GM12878 (cell line): ENCODE data around the gene MYLK4. TPM values are rescaled to one million over a fixed set of nuclear protein-coding genes. Genes with fewer than 3 reads are reported as not detected.

Experiments used
- ATAC-seq: fragments of 200-7000 bp; cut with Tn5 transposase; 3 replicates; pipeline ENCODE4 v1.9.1; 2020; ENCODE audit warnings: mild to moderate bottlenecking, moderate library complexity
- BruUV-seq: library from RNA; stranded (reverse); fragments of 400-500 nt; replicated peaks from 2 replicates; lab custom pipeline; 2021; lab: Mats Ljungman, UMichigan
- CTCF ChIA-PET: fragments of 300-600 bp; sonication (Branson Sonifier 250); formaldehyde crosslinking; extraction: SDS; loops from one replicate; lab custom pipeline; 2021; ENCODE audit warnings: inconsistent platforms; lab: Yijun Ruan, JAX
- POLR2A ChIA-PET: fragments of 350-600 bp; formaldehyde crosslinking; extraction: SDS; loops from one replicate; lab custom pipeline; 2021; ENCODE audit warnings: inconsistent platforms; lab: Charles Lee
- RAD21 ChIA-PET: fragments of 300-600 bp; sonication (Branson Sonifier 250); formaldehyde crosslinking; loops from one replicate; lab custom pipeline; 2023; ENCODE audit warnings: antibody characterized with exemption; ENCODE audit not compliant: unreplicated experiment; lab: Charles Lee
- SMC1A ChIA-PET: fragments of 300-600 bp; sonication (Branson Sonifier 250); formaldehyde crosslinking; loops from one replicate; lab custom pipeline; 2023; ENCODE audit not compliant: unreplicated experiment, uncharacterized antibody; lab: Charles Lee
- DNase-seq: peaks from one replicate; pipeline ENCODE4 v3.0.0-alpha.2; 2011; ENCODE audit warnings: low read depth, low spot score
- FAIRE-seq: peaks from 3 replicates; lab custom pipeline; 2011; peaks lifted over from hg19 to GRCh38; lab: Jason Lieb, UNC
- H2AFZ ChIP-seq: 2 replicates; pipeline ENCODE4 v1.6.0; 2011; ENCODE audit warnings: low read depth, low read length, control low read depth; ENCODE audit not compliant: control insufficient read depth
- H3K27ac ChIP-seq: 2 replicates; pipeline ENCODE4 v1.5.1; 2011; ENCODE audit warnings: control low read depth; ENCODE audit not compliant: control insufficient read depth, insufficient read depth
- H3K27me3 ChIP-seq, 2 experiments: replicated peaks in 1 of 2; 2 replicates each; pipeline versions ENCODE4 v1.6.0 to v1.6.1; 2011; ENCODE audit warnings: low read length in 1 of 2; ENCODE audit not compliant: control insufficient read depth in 2 of 2, insufficient read depth in 2 of 2
- H3K36me3 ChIP-seq, 2 experiments: 2 replicates each; pipeline ENCODE4 v1.5.1; 2011; ENCODE audit warnings: low read length in 1 of 2; ENCODE audit not compliant: control insufficient read depth in 2 of 2, insufficient read depth in 2 of 2
- H3K4me1 ChIP-seq: 2 replicates; pipeline ENCODE4 v1.6.1; 2011; ENCODE audit warnings: mild to moderate bottlenecking, low read length, moderate library complexity, mixed read lengths; ENCODE audit not compliant: control insufficient read depth, insufficient read depth
- H3K4me2 ChIP-seq: 2 replicates; pipeline ENCODE4 v1.6.0; 2011; ENCODE audit warnings: control low read depth; ENCODE audit not compliant: control insufficient read depth, insufficient read depth
- H3K4me3 ChIP-seq: fragments of 200-600 bp; sonication (generic); 2 replicates; pipeline ENCODE4 v1.5.1; 2016
- H3K79me2 ChIP-seq: 2 replicates; pipeline ENCODE4 v1.6.0; 2011; ENCODE audit warnings: low read length; ENCODE audit not compliant: control insufficient read depth, insufficient read depth
- H3K9ac ChIP-seq: 2 replicates; pipeline ENCODE4 v1.8.0; 2011; ENCODE audit warnings: low read length, control low read depth, mixed read lengths; ENCODE audit not compliant: control insufficient read depth, insufficient read depth
- H3K9me3 ChIP-seq: replicated peaks from 3 replicates; pipeline ENCODE4 v1.5.1; 2011; ENCODE audit warnings: mild to moderate bottlenecking, low read length; ENCODE audit not compliant: control insufficient read depth, insufficient read depth
- H4K20me1 ChIP-seq: 2 replicates; pipeline ENCODE4 v1.6.0; 2011; ENCODE audit not compliant: control insufficient read depth, insufficient read depth
- DPF2 ChIP-seq: fragments of 450-650 bp; IDR thresholded peaks from 2 replicates; pipeline ENCODE4 v1.6.1; 2017; ENCODE audit warnings: mild to moderate bottlenecking
- EGR1 ChIP-seq, 2 experiments: IDR thresholded peaks; 1 replicate in 1 of 2; 2 replicates in 1 of 2; pipeline ENCODE4 v1.6.1; 2011 to 2012; ENCODE audit warnings: low read depth in 2 of 2, low read length in 2 of 2, borderline replicate concordance in 1 of 2, mild to moderate bottlenecking in 1 of 2, moderate library complexity in 1 of 2
- GATAD2B ChIP-seq: fragments of 450-650 bp; conservative IDR thresholded peaks from 2 replicates; pipeline ENCODE4 v1.6.1; 2017; ENCODE audit warnings: low read depth, mild to moderate bottlenecking, moderate library complexity
- HDAC6 ChIP-seq: fragments of 200-600 bp; sonication (generic); IDR thresholded peaks from one replicate; pipeline ENCODE4 v1.8.0; 2017; ENCODE audit warnings: antibody characterized with exemption; ENCODE audit not compliant: unreplicated experiment
- IKZF2 ChIP-seq, 2 experiments: fragments of 450-650 bp; IDR thresholded peaks; 2 replicates each; pipeline ENCODE4 v1.6.1; 2017; ENCODE audit warnings: mild to moderate bottlenecking in 2 of 2, moderate library complexity in 2 of 2
- IRF4 ChIP-seq: IDR thresholded peaks from 2 replicates; pipeline ENCODE4 v1.6.1; 2011; ENCODE audit warnings: low read depth, low read length
- KLF5 ChIP-seq: fragments of 450-650 bp; IDR thresholded peaks from 2 replicates; pipeline ENCODE4 v1.6.1; 2014; ENCODE audit warnings: mild to moderate bottlenecking; ENCODE audit not compliant: partially characterized antibody
- NFXL1 ChIP-seq: fragments of 450-650 bp; IDR thresholded peaks from 2 replicates; pipeline ENCODE4 v1.6.1; 2017; ENCODE audit warnings: antibody characterized with exemption, mild to moderate bottlenecking, borderline replicate concordance
- NR2C1 ChIP-seq: fragments of 450-650 bp; IDR thresholded peaks from 2 replicates; pipeline ENCODE4 v1.6.1; 2017; ENCODE audit warnings: antibody characterized with exemption, mild to moderate bottlenecking, moderate library complexity
- POLR2A ChIP-seq: IDR thresholded peaks from 2 replicates; pipeline ENCODE4 v1.6.1; 2011; ENCODE audit warnings: low read depth, mild to moderate bottlenecking, low read length
- POU2F2 ChIP-seq: IDR thresholded peaks from 3 replicates; pipeline ENCODE4 v1.6.1; 2011; ENCODE audit warnings: low read depth, mild to moderate bottlenecking, low read length, borderline replicate concordance
- RBBP5 ChIP-seq: fragments of 200-600 bp; sonication (generic); conservative IDR thresholded peaks from 2 replicates; pipeline ENCODE4 v1.6.1; 2016
- RCOR1 ChIP-seq: conservative IDR thresholded peaks from 2 replicates; pipeline ENCODE4 v1.6.1; 2012; ENCODE audit warnings: low read depth, low read length, improper control_type of control experiment
- SPI1 ChIP-seq: IDR thresholded peaks from 2 replicates; pipeline ENCODE4 v1.6.1; 2011; ENCODE audit warnings: low read depth, mild to moderate bottlenecking, low read length, moderate library complexity, borderline replicate concordance; ENCODE audit not compliant: insufficient read depth
- SRF ChIP-seq, 2 experiments: IDR thresholded peaks; 2 replicates each; pipeline ENCODE4 v1.6.1; 2011; ENCODE audit warnings: low read depth in 2 of 2, low read length in 2 of 2, mild to moderate bottlenecking in 1 of 2, moderate library complexity in 1 of 2
- STAT3 ChIP-seq: IDR thresholded peaks from 2 replicates; pipeline ENCODE4 v1.6.1; 2011; ENCODE audit warnings: low read depth, low read length, improper control_type of control experiment
- YY1 ChIP-seq: IDR thresholded peaks from 2 replicates; pipeline ENCODE4 v1.6.1; 2011; ENCODE audit warnings: low read depth, mild to moderate bottlenecking, low read length
- ZNF622 ChIP-seq: fragments of 450-650 bp; IDR thresholded peaks from 2 replicates; pipeline ENCODE4 v1.6.1; 2017; ENCODE audit warnings: mild to moderate bottlenecking, inconsistent platforms
- ZSCAN29 ChIP-seq: fragments of 450-650 bp; IDR thresholded peaks from 2 replicates; pipeline ENCODE4 v1.6.1; 2017; ENCODE audit warnings: mild to moderate bottlenecking, moderate library complexity
- WGBS: methylation state at CpG from one replicate; pipeline ENCODE4 v1.1.6; 2016; ENCODE audit warnings: low lambda C conversion rate; ENCODE audit not compliant: insufficient replicate concordance, insufficient coverage; ENCODE audit errors: missing lambda C conversion rate; 5-methylcytosine and 5-hydroxymethylcytosine counted together
- in situ Hi-C: fragments of 300-500 bp; cut with MboI; formaldehyde crosslinking; loops from 9 replicates; pipeline ENCODE4 v1.14.3; 2018; ENCODE audit warnings: mixed read lengths
- intact Hi-C: fragments of 100-400 bp; cut with micrococcal nuclease; formaldehyde crosslinking; loops from one replicate; pipeline ENCODE4 v1.14.2; 2022; ENCODE audit not compliant: unreplicated experiment
- polyA plus RNA-seq, 11 experiments: library from polyadenylated mRNA; depleted of rRNA in 4 of 11; unstranded in 6 of 11; stranded (reverse) in 5 of 11; fragments of >200 nt; fragmentation: Nextera tagmentation in 4 of 11; fragmentation: Illumina TruSeq in 1 of 11; extraction: Ambion mirVana in 4 of 11; extraction: Trizol in 1 of 11; gene quantifications; 1 replicate in 1 of 11; 2 replicates in 10 of 11; pipeline versions ENCODE4 v1.2.1 to v1.2.3, GENCODE V29; 2011 to 2016; ENCODE audit warnings: inconsistent platforms in 2 of 11, missing spikeins in 2 of 11, low read depth in 1 of 11
- total RNA-seq, 4 experiments: library from RNA; depleted of rRNA in 3 of 4; stranded (reverse); fragments of >200 nt in 3 of 4; fragmentation: Illumina TruSeq in 1 of 4; extraction: Trizol in 1 of 4; gene quantifications; 2 replicates each; pipeline versions ENCODE4 v1.2.1 to v1.2.3, GENCODE V29; 2013 to 2021
- TF ChIP-seq, protein P1 (sequence below): fragments of 450-650 bp; IDR thresholded peaks from 2 replicates; pipeline ENCODE4 v1.6.1; 2017; ENCODE audit warnings: antibody characterized with exemption, mild to moderate bottlenecking, moderate library complexity
- TF ChIP-seq, protein P2 (sequence below): fragments of 150-350 bp; IDR thresholded peaks from 2 replicates; pipeline ENCODE4 v1.6.1; 2014; ENCODE audit warnings: mild to moderate bottlenecking, low read depth, low read length

The MYLK4 gene
- total and polyA plus RNA-seq, 10 of the 15 experiments (the other 5 are each of a cell fraction or from before 2014, with no cell fraction given): under 0.01 to 0.09 (median 0.05) TPM; not detected in 1

GRCh38 chr6:2765896-2766766, 15.4 kb upstream of the MYLK4 start:
- BruUV-seq: no TSS peak
- ChIA-PET CTCF (interaction anchor here (0.5 to 4.0 kb wide), 10 partner anchors 8 to 224 kb away, joined by 3 to 41 read pairs (median 4); partner anchors contain the start of gene MYLK4), POLR2A (interaction anchor here (0.6 to 1.4 kb wide), 3 partner anchors 14 to 223 kb away, joined by 5 to 9 read pairs (median 5); no protein-coding TSS in a partner anchor), RAD21 (interaction anchor here (0.7 to 1.6 kb wide), 4 partner anchors 75 to 1194 kb away, joined by 3 to 4 read pairs (median 4); partner anchors contain the start of gene SERPINB1), SMC1A (interaction anchor here (0.6 to 1.2 kb wide), 6 partner anchors 9 to 167 kb away, joined by 3 to 4 read pairs (median 3); partner anchors contain the start of gene SERPINB1)
- under 1% methylated on average over 82 of the region's 91 CpGs for WGBS
- peak overlapping the region; percentile 88 for H2AFZ ChIP-seq
- FAIRE-seq: no peak
- peaks cover 3 to 5% of the 10 kb centered on the region in 2 experiments; a peak in 3 of 4 replicates for H3K36me3 ChIP-seq
- H3K4me1 ChIP-seq: peaks cover 11% of the 10 kb centered on the region
- H3K79me2 ChIP-seq: peaks cover 51% of the 10 kb centered on the region
- H3K27ac ChIP-seq: peak overlapping the region; percentile 72
- no peak for DNase-seq
- H3K4me2 ChIP-seq: peak overlapping the region; percentile 87
- peak; percentile 14 for ATAC-seq
- peak overlapping the region; percentile 81 for H3K9ac ChIP-seq
- in situ Hi-C loops (no loop called here), intact Hi-C loops (no loop called here)
- peaks cover 3% of the 10 kb centered on the region; the same call in 1 of the 2 replicates for H4K20me1 ChIP-seq
- no peaks in the 10 kb centered on the region; the same call in 2 of the 3 replicates for H3K9me3 ChIP-seq
- peak overlapping the region; percentile 92 for H3K4me3 ChIP-seq
- H3K27me3 ChIP-seq: no peaks in the 10 kb centered on the region
- TF ChIP-seq SPI1 (no peak), YY1 (no peak), EGR1 (IDR thresholded peaks at IDR 0.05; ENCODE audit: borderline replicate concordance in 1 of 2, low read depth in 2 of 2, low read length in 2 of 2) (peak in 1 of 2 experiments; percentile 35; a peak in 1 of 3 replicates), POLR2A (peak; percentile 4; the same call in 1 of the 2 replicates), ZNF622 (no peak), POU2F2 (no peak), IKZF2 (IDR thresholded peaks at IDR 0.05) (no peak), RBBP5 (no peak), NFXL1 (no peak), IRF4 (no peak), STAT3 (no peak), DPF2 (peak; percentile 65; the same call in 1 of the 2 replicates), KLF5 (no peak), HDAC6 (no peak), NR2C1 (no peak), SRF (IDR thresholded peaks at IDR 0.05; ENCODE audit: low read depth in 2 of 2, low read length in 2 of 2) (no peak), ZSCAN29 (no peak), GATAD2B (no peak), RCOR1 (no peak)
- TF ChIP-seq, protein P1, sequence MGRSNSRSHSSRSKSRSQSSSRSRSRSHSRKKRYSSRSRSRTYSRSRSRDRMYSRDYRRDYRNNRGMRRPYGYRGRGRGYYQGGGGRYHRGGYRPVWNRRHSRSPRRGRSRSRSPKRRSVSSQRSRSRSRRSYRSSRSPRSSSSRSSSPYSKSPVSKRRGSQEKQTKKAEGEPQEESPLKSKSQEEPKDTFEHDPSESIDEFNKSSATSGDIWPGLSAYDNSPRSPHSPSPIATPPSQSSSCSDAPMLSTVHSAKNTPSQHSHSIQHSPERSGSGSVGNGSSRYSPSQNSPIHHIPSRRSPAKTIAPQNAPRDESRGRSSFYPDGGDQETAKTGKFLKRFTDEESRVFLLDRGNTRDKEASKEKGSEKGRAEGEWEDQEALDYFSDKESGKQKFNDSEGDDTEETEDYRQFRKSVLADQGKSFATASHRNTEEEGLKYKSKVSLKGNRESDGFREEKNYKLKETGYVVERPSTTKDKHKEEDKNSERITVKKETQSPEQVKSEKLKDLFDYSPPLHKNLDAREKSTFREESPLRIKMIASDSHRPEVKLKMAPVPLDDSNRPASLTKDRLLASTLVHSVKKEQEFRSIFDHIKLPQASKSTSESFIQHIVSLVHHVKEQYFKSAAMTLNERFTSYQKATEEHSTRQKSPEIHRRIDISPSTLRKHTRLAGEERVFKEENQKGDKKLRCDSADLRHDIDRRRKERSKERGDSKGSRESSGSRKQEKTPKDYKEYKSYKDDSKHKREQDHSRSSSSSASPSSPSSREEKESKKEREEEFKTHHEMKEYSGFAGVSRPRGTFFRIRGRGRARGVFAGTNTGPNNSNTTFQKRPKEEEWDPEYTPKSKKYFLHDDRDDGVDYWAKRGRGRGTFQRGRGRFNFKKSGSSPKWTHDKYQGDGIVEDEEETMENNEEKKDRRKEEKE: no peak
- TF ChIP-seq, protein P2, sequence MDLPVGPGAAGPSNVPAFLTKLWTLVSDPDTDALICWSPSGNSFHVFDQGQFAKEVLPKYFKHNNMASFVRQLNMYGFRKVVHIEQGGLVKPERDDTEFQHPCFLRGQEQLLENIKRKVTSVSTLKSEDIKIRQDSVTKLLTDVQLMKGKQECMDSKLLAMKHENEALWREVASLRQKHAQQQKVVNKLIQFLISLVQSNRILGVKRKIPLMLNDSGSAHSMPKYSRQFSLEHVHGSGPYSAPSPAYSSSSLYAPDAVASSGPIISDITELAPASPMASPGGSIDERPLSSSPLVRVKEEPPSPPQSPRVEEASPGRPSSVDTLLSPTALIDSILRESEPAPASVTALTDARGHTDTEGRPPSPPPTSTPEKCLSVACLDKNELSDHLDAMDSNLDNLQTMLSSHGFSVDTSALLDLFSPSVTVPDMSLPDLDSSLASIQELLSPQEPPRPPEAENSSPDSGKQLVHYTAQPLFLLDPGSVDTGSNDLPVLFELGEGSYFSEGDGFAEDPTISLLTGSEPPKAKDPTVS: no peak
